Activated T-helper 1 cell treated with anti-CD3 and anti-CD28 coated beads, Interleukin-12 subunit alpha, Interleukin-12 subunit beta, Interleukin-2, Interleukin-4 antibody, amounts not matched to agents 30 ng/mL and 10 ng/mL and 1 ng/mL, durations not matched to agents 14 hours and 24 hours and 36 hours (primary cell): ENCODE data around the gene NMB. TPM values are rescaled to one million over a fixed set of nuclear protein-coding genes. Genes with fewer than 3 reads are reported as not detected.
"Not testable (repeated sequence)": the region's sequence is repeated elsewhere in the genome, so short reads cannot be mapped to it uniquely, and the experiment has no call there.

Experiments
- DNase-seq: peaks from one replicate; pipeline ENCODE4 v3.0.0; 2021; ENCODE audit warnings: low spot score
- H3K27ac Mint-ChIP-seq: one replicate; pipeline ENCODE4 v1.8.0; 2021; ENCODE audit warnings: mild to moderate bottlenecking, mixed read lengths
- H3K27me3 Mint-ChIP-seq: one replicate; pipeline ENCODE4 v1.8.0; 2022; ENCODE audit warnings: mild to moderate bottlenecking, moderate library complexity, mixed read lengths; ENCODE audit not compliant: insufficient read depth
- H3K36me3 Mint-ChIP-seq: one replicate; pipeline ENCODE4 v1.8.0; 2021; ENCODE audit warnings: low read depth, mixed read lengths
- H3K4me1 Mint-ChIP-seq: one replicate; pipeline ENCODE4 v1.8.0; 2021; ENCODE audit warnings: low read depth, mixed read lengths
- H3K4me3 Mint-ChIP-seq: one replicate; pipeline ENCODE4 v1.8.0; 2021; ENCODE audit warnings: mild to moderate bottlenecking, moderate library complexity, mixed read lengths
- H3K9me3 Mint-ChIP-seq: one replicate; pipeline ENCODE4 v1.8.0; 2021; ENCODE audit warnings: mixed read lengths
- intact Hi-C: fragments of 100-400 bp; cut with micrococcal nuclease; formaldehyde crosslinking; loops from one replicate; pipeline ENCODE4 v1.15.1; 2024
- total RNA-seq: library from RNA; stranded (reverse); gene quantifications from 2 replicates; pipeline ENCODE4 v1.2.3, GENCODE V29; 2022

NMB gene
- total RNA-seq, 1 donor from 2014 or later, result 3.5 TPM

- Mint-ChIP-seq H3K27me3 (no peaks in the 10 kb centered on the region), H3K4me3 (no peak overlapping the region), H3K4me1 (peaks cover 35% of the 10 kb centered on the region), H3K9me3 (no peaks in the 10 kb centered on the region), H3K36me3 (peaks cover 36% of the 10 kb centered on the region), H3K27ac (no peak overlapping the region)
- intact Hi-C loops, result no loop called here
- DNase-seq, result no peak
Observed at GRCh38 chr15:84649706-84650105, 8.3 kb downstream of the NMB start.

GRCh38 chr15:84648539-84648938 lies 9.5 kb downstream of the NMB start:
- no peak overlapping the region for H3K4me3 Mint-ChIP-seq

GRCh38 chr15:84647726-84648125 lies 10.3 kb downstream of the NMB start:
- no peak overlapping the region for H3K27ac Mint-ChIP-seq
- no peak overlapping the region for H3K4me3 Mint-ChIP-seq
- H3K9me3 Mint-ChIP-seq, result no peaks in the 10 kb centered on the region
- H3K27me3 Mint-ChIP-seq, result no peaks in the 10 kb centered on the region
- peaks cover 45% of the 10 kb centered on the region for H3K36me3 Mint-ChIP-seq
- peaks cover 28% of the 10 kb centered on the region for H3K4me1 Mint-ChIP-seq
- intact Hi-C loops, result no loop called here
- DNase-seq, result no peak

More at GRCh38 chr15:84648539-84648938, 9.5 kb downstream of the NMB start:
- intact Hi-C loops, result no loop called here
- no peak overlapping the region for H3K27ac Mint-ChIP-seq
- no peaks in the 10 kb centered on the region for H3K27me3 Mint-ChIP-seq
- no peak for DNase-seq
- H3K36me3 Mint-ChIP-seq, result peaks cover 40% of the 10 kb centered on the region
- peaks cover 29% of the 10 kb centered on the region for H3K4me1 Mint-ChIP-seq
- no peaks in the 10 kb centered on the region for H3K9me3 Mint-ChIP-seq

- Mint-ChIP-seq H3K4me1 (peaks cover 16% of the 10 kb centered on the region), H3K4me3 (no peak overlapping the region), H3K27me3 (no peaks in the 10 kb centered on the region), H3K36me3 (peaks cover 38% of the 10 kb centered on the region), H3K27ac (no peak overlapping the region), H3K9me3 (no peaks in the 10 kb centered on the region)
- no peak for DNase-seq
- intact Hi-C loops, result no loop called here
Observed at GRCh38 chr15:84645997-84646396, 12.0 kb downstream of the NMB start.

- no peaks in the 10 kb centered on the region for H3K27me3 Mint-ChIP-seq
- peak overlapping the region; percentile 40 for H3K27ac Mint-ChIP-seq
- peaks cover 42% of the 10 kb centered on the region for H3K36me3 Mint-ChIP-seq
- intact Hi-C loops, result no loop called here
- no peaks in the 10 kb centered on the region for H3K9me3 Mint-ChIP-seq
- no peak overlapping the region for H3K4me3 Mint-ChIP-seq
- no peak for DNase-seq
- H3K4me1 Mint-ChIP-seq, result peaks cover 16% of the 10 kb centered on the region
Observed at GRCh38 chr15:84645496-84645895, 12.5 kb downstream of the NMB start.

- Mint-ChIP-seq H3K4me3 (no peak overlapping the region), H3K9me3 (no peaks in the 10 kb centered on the region), H3K27ac (no peak overlapping the region), H3K4me1 (peaks cover 11% of the 10 kb centered on the region), H3K36me3 (peaks cover 46% of the 10 kb centered on the region), H3K27me3 (no peaks in the 10 kb centered on the region)
- intact Hi-C loops, result no loop called here
- DNase-seq, result no peak
Observed at GRCh38 chr15:84643838-84644237, 14.2 kb downstream of the NMB start.

- H3K9me3 Mint-ChIP-seq, H3K4me3 Mint-ChIP-seq, DNase-seq, H3K27me3 Mint-ChIP-seq, intact Hi-C loops, H3K27ac Mint-ChIP-seq, H3K4me1 Mint-ChIP-seq: not testable (repeated sequence)
- peaks cover 48% of the 10 kb centered on the region for H3K36me3 Mint-ChIP-seq
Observed at GRCh38 chr15:84642640-84643039, 15.4 kb downstream of the NMB start.

- intact Hi-C loops, H3K27me3 Mint-ChIP-seq, H3K27ac Mint-ChIP-seq, H3K4me1 Mint-ChIP-seq, DNase-seq, H3K4me3 Mint-ChIP-seq, H3K9me3 Mint-ChIP-seq: not testable (repeated sequence)
- peaks cover 49% of the 10 kb centered on the region for H3K36me3 Mint-ChIP-seq
Observed at GRCh38 chr15:84641871-84642270, 16.1 kb downstream of the NMB start.

- Mint-ChIP-seq H3K27me3 (no peaks in the 10 kb centered on the region), H3K4me1 (peaks cover 32% of the 10 kb centered on the region), H3K4me3 (peak overlapping the region; percentile 2), H3K36me3 (peaks cover 45% of the 10 kb centered on the region), H3K27ac (no peak overlapping the region), H3K9me3 (no peaks in the 10 kb centered on the region)
- no peak for DNase-seq
- intact Hi-C loops, result no loop called here
Observed at GRCh38 chr15:84638103-84638502, 19.9 kb downstream of the NMB start.

GRCh38 chr15:84634228-84634837 lies 23.7 kb downstream of the NMB start:
- intact Hi-C loops, result loop anchor here (5.0 kb wide), 1 partner anchor 33 kb away; no protein-coding TSS in a partner anchor
- Mint-ChIP-seq H3K27ac (peak overlapping the region; percentile 80), H3K27me3 (no peaks in the 10 kb centered on the region), H3K4me1 (peaks cover 57% of the 10 kb centered on the region), H3K4me3 (peak overlapping the region; percentile 90), H3K9me3 (no peaks in the 10 kb centered on the region), H3K36me3 (peaks cover 32% of the 10 kb centered on the region)
- DNase-seq, result no peak

- Mint-ChIP-seq H3K4me1 (peaks cover 57% of the 10 kb centered on the region), H3K27ac (peak overlapping the region; percentile 98), H3K27me3 (no peaks in the 10 kb centered on the region), H3K4me3 (peak overlapping the region; percentile 95), H3K9me3 (no peaks in the 10 kb centered on the region), H3K36me3 (peaks cover 28% of the 10 kb centered on the region)
- peak; percentile 60 for DNase-seq
- intact Hi-C loops, result loop anchor here (1.0 to 5.0 kb wide), 3 partner anchors 21 to 347 kb away; partner anchors contain the start of genes PDE8A and WDR73
Observed at GRCh38 chr15:84633311-84634227, 24.4 kb downstream of the NMB start.

- Mint-ChIP-seq H3K4me3 (peak overlapping the region; percentile 95), H3K27me3 (no peaks in the 10 kb centered on the region), H3K27ac (peak overlapping the region; percentile 97), H3K4me1 (peaks cover 48% of the 10 kb centered on the region), H3K36me3 (peaks cover 16% of the 10 kb centered on the region), H3K9me3 (no peaks in the 10 kb centered on the region)
- no peak for DNase-seq
- intact Hi-C loops, result loop anchor here (1.0 to 5.0 kb wide), 7 partner anchors 31 to 349 kb away; partner anchors contain the start of genes PDE8A and SEC11A
Observed at GRCh38 chr15:84631706-84632272, 26.2 kb downstream of the NMB start.

- Mint-ChIP-seq H3K4me1 (peaks cover 26% of the 10 kb centered on the region), H3K27ac (no peak overlapping the region), H3K27me3 (no peaks in the 10 kb centered on the region), H3K36me3 (peaks cover 4% of the 10 kb centered on the region), H3K9me3 (peaks cover 7% of the 10 kb centered on the region), H3K4me3 (no peak overlapping the region)
- intact Hi-C loops, result no loop called here
- no peak for DNase-seq
Observed at GRCh38 chr15:84629033-84629432, 29.0 kb downstream of the NMB start.
